Suppressor macrophage (primary cell): ENCODE measurements around the gene LHFPL6.

ENCODE experiments used
- DNase-seq, 4 experiments: peaks; one replicate each; pipeline ENCODE4 v3.0.0-alpha.2; 2020 to 2022

Gene LHFPL6

DNA sequence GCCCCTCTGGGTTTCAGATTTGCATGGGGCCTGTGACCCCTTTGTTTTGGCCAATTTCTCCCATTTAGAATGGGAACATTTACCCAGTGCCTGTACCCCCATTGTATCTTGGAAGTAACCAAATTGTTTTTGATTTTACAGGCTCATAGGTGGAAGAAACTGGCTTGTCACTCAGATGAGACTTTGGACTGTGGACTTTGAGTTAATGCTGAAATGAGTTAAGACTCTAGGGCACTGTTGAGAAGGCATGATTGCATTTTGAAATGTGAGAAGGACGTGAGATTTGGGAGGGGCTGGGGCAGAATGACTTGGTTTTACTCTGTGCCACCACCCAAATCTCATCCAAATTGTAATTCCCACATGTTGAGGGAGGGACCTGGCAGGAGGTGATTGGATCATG lies 306.0 kb downstream of the LHFPL6 start:
- no peak for DNase-seq

GRCh38 chr13:39296193-39296592 lies 306.8 kb downstream of the LHFPL6 start:
- DNase-seq, result no peak
